Spleen (tissue), 11 donors: ENCODE data around the gene CENPH. TPM values are rescaled to one million over a fixed set of nuclear protein-coding genes. Genes with fewer than 3 reads are reported as not detected.
"Not testable (repeated sequence)": the region's sequence is repeated elsewhere in the genome, so short reads cannot be mapped to it uniquely, and the experiment has no call there.

Experiments
- DNase-seq: peaks from one replicate; pipeline ENCODE4 v3.0.0-alpha.2; 2020
- H3K27ac ChIP-seq, 8 donors: fragments of 200-600 bp; sonication (generic) in 7 of 8; 1 replicate in 4 of 8; 2 replicates in 4 of 8; pipeline versions ENCODE4 v1.5.0 to v1.8.0; 2016 to 2021; ENCODE audit warnings: inconsistent platforms in 4 of 8, mild to moderate bottlenecking in 4 of 8, moderate library complexity in 1 of 8
- H3K27me3 ChIP-seq, 7 donors: fragments of 200-600 bp; sonication (generic) in 6 of 7; replicated peaks in 1 of 7; 1 replicate in 4 of 7; 2 replicates in 3 of 7; pipeline versions ENCODE4 v1.5.0 to v1.8.0; 2016 to 2021; ENCODE audit warnings: inconsistent platforms in 3 of 7, mild to moderate bottlenecking in 1 of 7
- H3K36me3 ChIP-seq, 6 donors: fragments of 200-600 bp; sonication (generic) in 5 of 6; 1 replicate in 4 of 6; 2 replicates in 2 of 6; pipeline versions ENCODE4 v1.5.0 to v1.8.0; 2016 to 2021; ENCODE audit warnings: inconsistent platforms in 2 of 6
- H3K4me1 ChIP-seq, 6 donors: fragments of 200-600 bp; sonication (generic) in 5 of 6; 1 replicate in 3 of 6; 2 replicates in 3 of 6; pipeline versions ENCODE4 v1.5.0 to v1.8.0; 2016 to 2021; ENCODE audit warnings: inconsistent platforms in 3 of 6
- H3K4me3 ChIP-seq, 8 donors: fragments of 200-600 bp; sonication (generic) in 7 of 8; 1 replicate in 4 of 8; 2 replicates in 4 of 8; pipeline versions ENCODE4 v1.5.0 to v1.8.0; 2016 to 2021; ENCODE audit warnings: inconsistent platforms in 4 of 8, mild to moderate bottlenecking in 4 of 8, moderate library complexity in 2 of 8
- H3K9me3 ChIP-seq, 8 donors: fragments of 200-600 bp; sonication (generic) in 7 of 8; 1 replicate in 4 of 8; 2 replicates in 4 of 8; pipeline versions ENCODE4 v1.5.0 to v1.8.0; 2016 to 2021; ENCODE audit warnings: inconsistent platforms in 4 of 8
- CTCF ChIP-seq, 11 experiments: fragments of 200-600 bp in 7 of 11; fragments of 450-650 bp in 4 of 11; sonication (generic) in 4 of 11; IDR thresholded peaks in 8 of 11; conservative IDR thresholded peaks in 3 of 11; 1 replicate in 7 of 11; 2 replicates in 4 of 11; pipeline versions ENCODE4 v1.4.0 to v1.8.0; 2016 to 2021; ENCODE audit warnings: antibody characterized with exemption in 11 of 11, inconsistent platforms in 4 of 11, mild to moderate bottlenecking in 1 of 11
- POLR2A ChIP-seq, 3 donors: fragments of 450-650 bp; IDR thresholded peaks; one replicate each; pipeline ENCODE4 v1.5.1; 2017; ENCODE audit warnings: antibody characterized with exemption in 3 of 3, mild to moderate bottlenecking in 1 of 3
- POLR2AphosphoS5 ChIP-seq, 3 donors: sonication (generic); formaldehyde crosslinking; IDR thresholded peaks; one replicate each; pipeline ENCODE4 v1.5.1; 2017; ENCODE audit warnings: antibody characterized with exemption in 3 of 3
- WGBS, 5 donors: extraction: QIAGEN DNeasy Blood & Tissue Kit in 3 of 5; methylation state at CpG; one replicate each; pipeline versions ENCODE4 v1.1.5 to v1.1.7; 2013 to 2018; 5-methylcytosine and 5-hydroxymethylcytosine counted together
- intact Hi-C: fragments of 100-400 bp; cut with DNase I; formaldehyde crosslinking; loops from one replicate; pipeline ENCODE4 v1.15.0; 2023; ENCODE audit warnings: low total_unique reads
- polyA plus RNA-seq, 3 donors: library from polyadenylated mRNA; stranded (reverse); fragments of 200-250 nt; gene quantifications; one replicate each; pipeline ENCODE4 v1.2.1, GENCODE V29; 2013
- total RNA-seq, 7 donors: library from RNA; depleted of rRNA in 3 of 7; stranded (reverse); fragments of >200 nt in 3 of 7; fragmentation: NEBNext Ultra II Directional in 4 of 7; extraction: Animal tissue kit (Norgen Biotek cat#: 25700) in 4 of 7; gene quantifications; one replicate each; pipeline versions ENCODE4 v1.1.0 to v1.2.1, GENCODE V29; 2016 to 2021
- donor health status: healthy with polysubstance abuse.
- donor health status: DM: no; HTN: no; CAD: no; lungs with moderate emphysema.
- donor health status: DM: no; HTN: no; CAD: no.
- donor health status: Bipolar disorder and iron deficiency.
- donor health status: healthy.
- donor health status: DM: no; HTN: no; CAD: no.
- donor health status: DM: yes; HTN: yes; CAD: no.

The CENPH gene
- total and polyA plus RNA-seq, 10 donors, result 4.7 to 15.6 (median 8.1) TPM

DNA sequence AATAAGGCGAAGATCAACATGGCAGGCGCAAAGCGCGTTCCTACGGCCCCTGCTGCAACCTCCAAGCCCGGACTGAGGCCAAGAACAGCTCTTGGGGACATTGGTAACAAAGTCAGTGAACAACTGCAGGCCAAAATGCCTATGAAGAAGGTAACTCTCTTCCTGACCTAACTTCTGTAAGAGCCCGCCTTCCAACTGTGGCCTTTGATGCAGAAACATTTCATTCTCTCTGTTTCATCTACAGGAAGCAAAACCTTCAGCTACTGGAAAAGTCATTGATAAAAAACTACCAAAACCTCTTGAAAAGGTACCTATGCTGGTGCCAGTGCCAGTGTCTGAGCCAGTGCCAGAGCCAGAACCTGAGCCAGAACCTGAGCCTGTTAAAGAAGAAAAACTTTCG is 21.5 kb upstream of the CENPH start:
- Histone ChIP-seq H3K9me3 (no peaks in the 10 kb centered on the region), H3K27me3 (no peaks in the 10 kb centered on the region), H3K4me3 (peak overlapping the region in 7 of 8 donors; percentile 81 to 93 (median 88)), H3K36me3 (peaks cover 0 to 36% (median 4%) of the 10 kb centered on the region in 6 donors), H3K4me1 (peaks cover 6 to 30% (median 24%) of the 10 kb centered on the region in 6 donors), H3K27ac (peak overlapping the region in 2 of 8 donors; percentile 68 to 79)
- TF ChIP-seq CTCF (IDR thresholded peaks at IDR 0.05 in 8 of 11, conservative IDR thresholded peaks at IDR 0.05 in 3 of 11) (no peak), POLR2AphosphoS5 (IDR thresholded peaks at IDR 0.05) (no peak), POLR2A (IDR thresholded peaks at IDR 0.05) (no peak)
- 44 to 61% (median 47%) methylated on average over 8 of the region's 8 CpGs for WGBS, 5 donors
- intact Hi-C loops, result loop anchor here (10.0 kb wide), 1 partner anchor 167 kb away; the partner anchor contains the start of gene CCDC125
- no peak for DNase-seq

GRCh38 chr5:69170495-69170894 is 18.9 kb upstream of the CENPH start:
- WGBS, 5 donors, result 96 to 100% (median 100%) methylated on average over 1 of the region's 1 CpG
- intact Hi-C loops, result no loop called here
- Histone ChIP-seq H3K36me3 (peaks cover 0 to 62% (median 18%) of the 10 kb centered on the region in 6 donors), H3K9me3 (no peaks in the 10 kb centered on the region), H3K4me3 (no peak overlapping the region), H3K27ac (no peak overlapping the region), H3K27me3 (no peaks in the 10 kb centered on the region), H3K4me1 (peaks cover 6 to 30% (median 24%) of the 10 kb centered on the region in 6 donors)
- no peak for DNase-seq
- TF ChIP-seq POLR2A (IDR thresholded peaks at IDR 0.05), result no peak
- no peak for TF ChIP-seq POLR2AphosphoS5 (IDR thresholded peaks at IDR 0.05)
- no peak for TF ChIP-seq CTCF (IDR thresholded peaks at IDR 0.05 in 8 of 11, conservative IDR thresholded peaks at IDR 0.05 in 3 of 11)

- intact Hi-C loops, result no loop called here
- no peaks in the 10 kb centered on the region for H3K9me3 ChIP-seq
- H3K27ac ChIP-seq, result no peak overlapping the region
- TF ChIP-seq CTCF (IDR thresholded peaks at IDR 0.05 in 8 of 11, conservative IDR thresholded peaks at IDR 0.05 in 3 of 11) (no peak), POLR2AphosphoS5 (IDR thresholded peaks at IDR 0.05) (no peak), POLR2A (IDR thresholded peaks at IDR 0.05) (no peak)
- H3K36me3 ChIP-seq, result peaks cover 0 to 67% (median 21%) of the 10 kb centered on the region in 6 donors
- no peak overlapping the region for H3K4me3 ChIP-seq
- no peak for DNase-seq
- H3K27me3 ChIP-seq, result no peaks in the 10 kb centered on the region
- WGBS, 5 donors, result 96 to 100% (median 97%) methylated on average over 3 of the region's 3 CpGs
- H3K4me1 ChIP-seq, result peaks cover 6 to 28% (median 22%) of the 10 kb centered on the region in 6 donors
Observed at GRCh38 chr5:69170969-69171368, 18.4 kb upstream of the CENPH start.

GRCh38 chr5:69181659-69182293 is 7.6 kb upstream of the CENPH start:
- H3K4me3 ChIP-seq, H3K27me3 ChIP-seq, H3K9me3 ChIP-seq, H3K4me1 ChIP-seq, DNase-seq, H3K36me3 ChIP-seq, H3K27ac ChIP-seq, intact Hi-C loops: not testable (repeated sequence)
- WGBS, 5 donors, result 92 to 97% (median 92%) methylated on average over 15 of the region's 15 CpGs
